ENCODE data around the gene PANX1.

Gene PANX1

DNA sequence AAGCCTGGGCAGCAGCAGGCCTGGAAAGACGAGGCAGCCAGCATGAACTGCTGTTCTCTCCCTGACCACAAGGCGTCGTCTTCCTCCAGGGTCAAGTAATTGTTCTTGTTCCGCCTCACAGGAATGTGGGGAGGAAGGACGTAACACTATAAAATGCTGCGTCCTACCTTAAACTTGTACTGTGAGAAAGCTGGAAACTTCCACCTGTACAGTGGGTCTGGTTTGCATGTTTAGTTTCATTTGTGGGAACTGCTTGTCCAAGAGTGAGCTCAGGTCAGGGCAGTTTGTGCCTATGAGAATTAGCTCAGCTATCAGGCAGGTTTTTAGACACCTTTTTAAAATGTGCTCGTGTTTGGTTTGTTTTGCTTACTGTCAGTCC lies 55.2 kb downstream of the PANX1 start:
- in situ Hi-C loops (cut with MboI; ENCODE audit: low sequenced_read_pairs) = loop anchor here (10.0 kb wide), 1 partner anchor 321 kb away; no protein-coding TSS in a partner anchor

DNA sequence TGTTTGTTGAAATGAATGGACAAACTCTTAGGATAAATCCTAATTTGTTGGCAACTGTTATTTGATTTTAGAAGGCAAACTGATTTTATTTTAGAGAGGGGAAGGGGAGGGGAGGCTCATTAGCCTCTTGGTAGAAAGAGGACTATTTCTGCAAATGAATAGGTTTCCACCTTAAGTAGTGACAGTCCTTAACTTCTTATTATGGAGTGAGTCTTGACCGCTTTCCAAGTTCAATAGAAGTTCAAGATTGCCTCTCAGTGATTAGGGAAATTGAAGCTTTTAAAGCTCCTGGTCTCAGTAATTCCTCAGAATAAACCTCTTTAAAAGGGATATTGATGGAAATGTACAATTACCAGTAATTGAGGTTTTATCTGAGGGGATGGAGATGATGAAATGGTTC lies 55.7 kb downstream of the PANX1 start:
- in situ Hi-C loops (cut with MboI; ENCODE audit: low sequenced_read_pairs) = loop anchor here (10.0 kb wide), 1 partner anchor 320 kb away; no protein-coding TSS in a partner anchor

DNA sequence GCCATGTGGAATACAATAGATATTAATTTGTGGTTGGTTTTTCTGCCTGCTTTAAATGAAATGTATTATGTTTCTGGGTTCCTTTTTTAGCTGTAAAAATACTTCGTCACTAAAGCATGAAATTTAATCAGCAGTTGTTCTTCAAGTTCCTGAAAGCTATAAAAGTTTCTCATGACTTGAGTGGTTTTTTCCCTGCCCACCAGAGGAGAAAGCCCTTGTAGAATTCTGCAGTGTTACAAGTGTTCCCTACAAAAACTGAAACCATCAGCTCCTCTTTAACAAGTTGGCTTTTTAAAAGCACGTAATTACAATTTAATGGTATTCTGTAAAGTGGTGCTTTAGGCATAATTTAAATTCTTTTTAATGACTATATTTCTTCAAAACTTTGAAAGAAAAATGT lies 56.2 kb downstream of the PANX1 start:
- in situ Hi-C loops (cut with MboI; ENCODE audit: low sequenced_read_pairs) = loop anchor here (10.0 kb wide), 1 partner anchor 320 kb away; no protein-coding TSS in a partner anchor

DNA sequence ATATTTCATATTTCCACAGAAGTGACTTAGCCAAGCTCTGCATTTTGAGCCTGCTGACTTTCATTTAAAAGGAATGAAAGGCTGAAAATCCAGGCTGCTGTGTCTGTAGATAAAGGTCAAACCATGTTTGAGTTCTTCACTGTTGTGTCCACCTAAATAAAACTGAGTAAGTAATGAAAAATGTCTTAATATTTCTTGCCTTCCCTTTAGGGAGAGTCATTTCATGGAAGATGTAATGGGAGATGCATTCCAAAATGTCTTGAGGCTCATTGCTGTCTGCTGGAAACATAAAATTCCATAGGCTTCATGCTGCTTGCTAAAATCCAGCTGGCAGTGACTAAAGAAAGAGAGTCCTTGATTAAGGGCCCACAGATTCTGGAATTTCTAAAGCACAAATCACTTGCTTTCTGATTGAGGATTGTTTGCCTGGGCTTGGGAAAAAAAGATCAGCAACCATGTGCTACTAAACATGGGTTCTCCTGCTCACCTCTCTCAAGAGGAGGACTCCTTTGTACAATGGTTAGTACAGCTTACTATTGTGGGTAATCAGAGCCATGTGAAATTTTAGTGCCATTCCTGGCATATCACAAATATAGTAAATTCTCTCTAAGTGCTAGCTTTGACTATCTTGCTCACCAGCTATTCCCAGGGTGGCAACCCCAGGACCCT lies 56.9 kb downstream of the PANX1 start:
- in situ Hi-C loops (cut with MboI; ENCODE audit: low sequenced_read_pairs) = loop anchor here (10.0 kb wide), 1 partner anchor 319 kb away; no protein-coding TSS in a partner anchor

- in situ Hi-C loops (cut with MboI; ENCODE audit: low sequenced_read_pairs) = loop anchor here (10.0 kb wide), 1 partner anchor 318 kb away; no protein-coding TSS in a partner anchor
Measured at GRCh38 chr11:94186342-94187203, 57.9 kb downstream of the PANX1 start.

DNA sequence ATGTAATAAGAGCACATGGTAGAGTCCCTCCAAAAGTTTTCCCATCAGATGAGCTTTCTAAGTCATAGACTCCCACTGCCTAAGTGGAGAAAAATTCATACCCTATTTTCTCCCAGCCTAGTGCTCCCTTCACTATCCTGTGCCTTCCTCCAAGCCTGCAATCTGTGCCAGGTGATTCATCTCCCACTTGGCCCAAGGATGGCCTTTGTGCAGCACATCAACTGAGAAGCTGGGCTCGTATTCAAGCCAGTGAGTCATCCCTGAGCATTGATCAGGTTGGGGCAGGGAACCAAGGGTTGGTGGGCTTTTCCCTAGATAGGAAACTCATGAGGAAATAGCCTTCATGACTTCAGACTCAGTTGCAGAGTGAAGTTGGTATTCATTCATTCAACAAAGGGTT lies 64.6 kb downstream of the PANX1 start:
- in situ Hi-C loops (cut with MboI; ENCODE audit: low sequenced_read_pairs) = no loop called here

DNA sequence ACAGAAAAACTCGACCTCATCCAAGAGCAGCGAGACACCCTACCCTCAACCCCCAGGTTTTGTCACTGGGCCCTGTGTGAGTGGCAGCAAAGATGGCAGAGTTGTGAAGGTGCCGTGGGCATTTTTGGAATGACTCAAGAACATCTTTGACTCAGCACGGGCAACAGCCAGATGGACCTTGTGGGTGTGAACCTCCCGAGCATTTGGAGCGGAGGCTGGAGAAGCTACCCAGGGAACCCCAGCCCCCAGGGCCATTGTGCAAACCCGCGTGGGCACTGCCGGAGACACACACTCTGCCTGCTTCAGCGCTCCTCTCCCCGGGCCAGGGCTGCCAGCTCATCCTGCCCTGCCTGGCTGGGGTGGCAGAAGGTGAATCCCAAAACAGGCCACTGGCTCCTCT lies 66.1 kb downstream of the PANX1 start:
- in situ Hi-C loops (cut with MboI; ENCODE audit: low sequenced_read_pairs) = no loop called here

DNA sequence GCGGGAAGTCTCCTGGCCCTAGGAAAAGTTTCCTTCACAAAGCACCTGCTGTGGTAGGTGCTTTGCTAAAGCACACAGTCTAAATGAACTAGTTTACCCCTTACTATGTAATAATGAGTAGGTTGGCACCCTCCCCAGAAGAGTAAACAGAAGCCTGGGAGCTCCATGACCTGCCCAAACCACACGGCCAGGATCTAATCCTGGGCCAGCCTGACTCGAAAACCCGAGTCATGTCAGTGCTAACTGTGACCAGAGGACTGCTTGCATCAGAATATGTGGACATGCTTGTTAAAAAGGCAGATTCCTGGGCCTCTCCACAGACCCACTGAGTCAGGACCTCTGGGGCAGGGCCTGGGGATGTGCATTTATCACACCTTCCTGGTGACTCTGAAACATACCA lies 67.7 kb downstream of the PANX1 start:
- in situ Hi-C loops (cut with MboI; ENCODE audit: low sequenced_read_pairs) = no loop called here

DNA sequence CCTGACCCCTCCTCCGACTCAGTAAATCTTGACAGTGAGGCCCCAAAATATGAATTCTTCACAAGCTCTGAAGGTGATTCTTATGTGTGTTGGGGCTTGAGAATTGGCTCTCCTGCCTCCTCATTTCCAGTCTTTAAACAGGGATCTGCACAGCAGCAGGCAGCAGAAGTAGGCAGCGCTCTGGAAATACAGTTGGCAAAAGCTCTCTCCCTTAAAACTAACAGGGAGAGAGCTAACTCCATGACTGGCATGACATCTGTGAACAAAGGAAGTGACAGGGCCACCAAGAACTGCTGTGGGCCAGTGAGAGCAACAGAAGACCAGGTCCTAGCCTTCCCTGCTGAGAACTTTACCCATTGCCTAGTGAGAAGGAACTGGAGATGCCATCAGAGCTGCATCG lies 70.1 kb downstream of the PANX1 start:
- in situ Hi-C loops (cut with MboI; ENCODE audit: low sequenced_read_pairs) = no loop called here

DNA sequence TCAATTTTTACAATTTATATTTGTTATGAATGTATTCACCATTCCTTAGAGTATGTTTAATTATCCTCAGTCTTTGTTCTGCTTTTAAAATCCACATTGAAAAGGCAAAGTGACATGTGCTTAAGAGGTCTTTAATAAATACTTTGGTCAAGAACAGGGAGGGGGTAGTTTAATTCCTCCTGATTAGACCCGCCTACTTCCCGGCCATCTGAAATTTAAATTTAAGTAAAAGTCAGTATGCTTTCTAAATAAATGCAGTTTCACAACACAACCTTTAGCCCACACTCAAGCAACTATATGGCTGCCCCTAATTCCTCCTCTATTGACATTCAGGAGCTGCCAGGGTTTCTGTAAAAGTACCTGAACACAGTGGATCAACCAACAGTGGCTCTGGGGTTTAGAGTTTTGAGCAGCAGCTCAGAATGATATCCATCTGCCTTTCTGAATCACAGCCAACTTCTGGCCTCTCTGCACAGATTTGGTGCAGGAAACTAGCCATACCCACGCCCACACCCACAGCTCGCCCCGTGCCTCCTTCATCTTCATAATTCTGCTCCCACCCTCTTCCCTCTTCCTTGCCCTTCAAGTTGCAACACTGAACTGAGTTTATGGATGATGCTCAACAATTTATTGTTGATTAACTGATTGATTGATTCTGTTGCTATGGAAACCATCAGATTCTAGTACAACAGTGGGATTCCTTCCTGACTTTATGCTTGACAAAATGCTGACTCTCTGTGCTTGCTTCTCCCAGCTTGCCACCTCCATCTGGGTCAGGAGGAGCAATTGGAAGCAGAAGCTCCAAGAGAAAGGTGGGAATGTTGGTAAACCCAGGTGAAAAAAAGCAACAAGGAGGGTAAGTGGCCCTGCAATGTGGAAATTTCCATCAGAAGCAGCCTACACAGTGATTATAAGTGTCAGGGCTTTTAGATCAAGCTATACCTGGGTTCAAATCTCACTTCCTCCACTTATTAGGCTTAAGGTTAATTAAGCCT lies 70.8 kb downstream of the PANX1 start:
- in situ Hi-C loops (cut with MboI; ENCODE audit: low sequenced_read_pairs) = no loop called here

- in situ Hi-C loops (cut with MboI; ENCODE audit: low sequenced_read_pairs) = no loop called here
Measured at GRCh38 chr11:94201004-94201465, 72.4 kb downstream of the PANX1 start.

DNA sequence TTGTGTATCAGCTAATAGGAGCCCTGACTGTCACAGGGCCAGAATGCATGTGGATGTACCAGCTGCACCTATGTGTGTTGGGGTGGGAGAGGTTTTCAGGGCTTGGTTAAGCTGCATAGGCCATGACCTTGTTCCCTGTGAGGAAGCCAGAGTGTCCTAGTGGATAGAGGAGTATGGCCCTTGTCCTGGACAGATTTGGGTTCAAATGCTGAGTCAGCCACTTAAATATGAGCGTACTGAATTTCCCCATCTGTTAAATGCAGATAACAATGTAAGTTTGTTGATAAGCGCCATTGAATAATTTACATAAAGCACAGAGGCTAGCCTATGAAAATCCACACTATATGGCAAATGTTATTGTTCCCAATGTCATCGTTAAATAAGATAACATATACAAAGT lies 74.4 kb downstream of the PANX1 start:
- in situ Hi-C loops (cut with MboI; ENCODE audit: low sequenced_read_pairs) = no loop called here

GRCh38 chr11:94211261-94211830 lies 82.7 kb downstream of the PANX1 start:
- in situ Hi-C loops (cut with MboI; ENCODE audit: low sequenced_read_pairs) = no loop called here

DNA sequence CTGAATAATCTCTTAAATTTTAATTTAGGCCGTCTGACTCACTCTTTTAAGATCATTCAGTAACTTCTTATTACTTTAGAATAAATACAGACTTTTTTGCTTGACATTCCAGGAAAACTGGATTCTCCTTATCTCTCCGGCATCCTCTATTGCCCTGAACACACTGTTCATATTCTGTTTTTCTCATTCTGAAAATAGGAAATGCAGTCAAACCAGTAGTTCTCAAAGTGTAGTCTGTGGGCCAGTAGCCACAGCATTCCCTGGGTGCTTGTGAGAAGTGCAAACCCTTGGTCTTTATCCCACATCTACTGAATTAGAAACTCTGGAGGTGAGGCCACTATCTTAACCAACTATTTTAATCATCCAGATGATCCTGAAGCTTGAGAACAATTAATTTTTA lies 84.3 kb downstream of the PANX1 start:
- in situ Hi-C loops (cut with MboI; ENCODE audit: low sequenced_read_pairs) = no loop called here

- in situ Hi-C loops (cut with MboI; ENCODE audit: low sequenced_read_pairs) = no loop called here
Measured at GRCh38 chr11:94217705-94218104, 89.1 kb downstream of the PANX1 start.

GRCh38 chr11:94218372-94218771 lies 89.7 kb downstream of the PANX1 start:
- in situ Hi-C loops (cut with MboI; ENCODE audit: low sequenced_read_pairs) = no loop called here

DNA sequence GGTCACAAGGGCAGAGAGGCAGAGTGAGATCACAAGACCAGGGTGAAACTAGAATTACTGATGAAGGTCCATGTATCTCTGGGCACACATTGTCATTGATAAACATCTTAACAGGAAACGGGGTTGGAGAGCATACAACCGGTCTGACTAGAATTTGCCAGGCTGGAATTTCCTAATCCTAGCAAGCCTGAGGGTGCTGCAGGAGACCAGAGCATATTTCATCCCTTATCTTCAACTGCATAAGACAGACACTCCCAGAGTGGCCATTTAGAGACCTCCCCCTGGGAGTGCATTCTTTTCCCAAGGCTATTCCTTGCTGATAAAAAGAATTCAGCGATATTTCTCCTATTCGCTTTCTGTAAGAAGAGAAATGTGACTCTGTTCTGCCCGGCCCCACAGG lies 91.1 kb downstream of the PANX1 start:
- in situ Hi-C loops (cut with MboI; ENCODE audit: low sequenced_read_pairs) = no loop called here

DNA sequence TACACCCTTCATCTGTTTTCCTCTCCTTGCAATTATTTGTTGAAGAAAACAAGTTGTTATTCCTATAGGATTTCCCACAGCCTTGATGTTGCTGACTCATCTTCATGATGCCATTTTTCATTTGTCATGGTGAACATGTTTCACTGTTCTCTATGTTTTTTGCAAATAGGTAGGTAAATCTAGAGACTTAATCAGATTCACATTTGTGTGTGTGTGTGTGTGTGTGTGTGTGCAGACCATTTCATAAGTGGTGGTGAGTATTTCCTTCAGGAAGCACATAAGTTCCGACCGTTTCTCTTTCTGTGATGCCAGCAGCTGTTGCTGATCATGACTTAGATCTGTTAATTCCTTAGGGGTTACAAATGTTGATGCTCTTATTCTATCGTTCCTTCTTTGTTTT lies 95.4 kb downstream of the PANX1 start:
- in situ Hi-C loops (cut with MboI; ENCODE audit: low sequenced_read_pairs) = no loop called here

All from HL-60/S4 (cell line).